WI38 (cell line): ENCODE measurements around the gene SH3GLB1.

Experiments
- H3K4me3 ChIP-seq: 2 replicates; pipeline ENCODE4 v1.5.1; 2011; ENCODE audit warnings: low read depth, mild to moderate bottlenecking, control low read depth, low read length
- CTCF ChIP-seq: IDR thresholded peaks from 2 replicates; pipeline ENCODE4 v1.5.1; 2012; ENCODE audit warnings: low read depth, mild to moderate bottlenecking, control low read depth, low read length

SH3GLB1 gene

DNA sequence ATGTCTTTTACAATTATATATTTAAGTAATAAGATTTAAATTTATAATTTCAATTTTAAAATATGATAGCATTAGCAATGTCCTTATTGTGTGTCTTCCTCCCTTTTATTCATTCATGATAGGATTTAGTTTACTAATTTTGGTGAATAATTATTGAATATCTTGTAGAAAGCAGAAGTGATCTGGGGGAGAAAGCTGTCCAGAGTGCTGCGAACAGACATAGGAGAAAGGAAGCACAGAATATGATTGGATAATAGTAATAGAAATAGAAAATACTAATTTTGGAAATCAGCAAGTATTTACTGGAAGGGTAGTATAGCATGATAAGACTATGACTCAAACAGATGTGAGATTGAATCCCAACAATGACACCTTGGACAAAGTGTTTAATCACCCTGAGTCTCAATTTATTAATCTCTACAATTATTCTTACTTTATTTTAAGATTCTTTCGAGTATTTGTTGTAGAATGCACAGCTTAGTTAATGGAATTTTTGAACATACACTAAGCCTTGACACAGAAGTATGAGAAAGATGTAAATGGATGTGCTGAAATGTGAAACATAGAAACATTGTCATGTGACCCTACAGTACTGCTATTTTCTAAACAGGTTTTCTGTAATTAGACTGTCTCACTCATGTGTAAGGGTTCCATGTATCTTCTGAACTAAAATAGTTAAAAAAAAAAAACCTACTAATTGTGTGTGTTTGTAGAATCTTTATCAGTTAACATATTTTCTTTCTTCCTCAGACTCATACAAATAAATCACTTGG, 7.9 kb downstream of the SH3GLB1 start:
- no peak for TF ChIP-seq CTCF

DNA sequence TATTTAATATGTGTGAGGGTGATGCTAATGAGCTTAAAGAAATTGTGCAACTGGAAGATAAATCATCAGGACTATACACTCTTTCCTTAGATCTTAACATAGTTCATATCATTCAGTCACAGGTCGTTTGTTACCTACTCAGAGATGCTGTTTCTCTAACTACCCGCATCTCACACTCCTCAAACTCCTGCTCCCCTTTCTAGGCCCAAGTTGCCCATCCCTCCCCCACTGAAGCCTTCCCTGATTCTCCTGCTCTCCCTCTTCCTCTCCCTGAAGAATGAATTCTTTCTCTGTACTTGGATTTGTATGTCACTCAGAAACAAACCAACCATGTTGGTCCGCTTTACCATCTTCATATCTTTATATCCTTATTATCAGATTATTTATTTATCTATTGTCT, 9.1 kb downstream of the SH3GLB1 start:
- H3K4me3 ChIP-seq = no peak overlapping the region
- no peak for TF ChIP-seq CTCF

More for the DNA sequence above, 7.9 kb downstream of the SH3GLB1 start:
- H3K4me3 ChIP-seq = no peak overlapping the region

- TF ChIP-seq CTCF = no peak
- no peak overlapping the region for H3K4me3 ChIP-seq
These were observed 9.8 kb downstream of the SH3GLB1 start for GRCh38 chr1:86714159-86714558.

DNA sequence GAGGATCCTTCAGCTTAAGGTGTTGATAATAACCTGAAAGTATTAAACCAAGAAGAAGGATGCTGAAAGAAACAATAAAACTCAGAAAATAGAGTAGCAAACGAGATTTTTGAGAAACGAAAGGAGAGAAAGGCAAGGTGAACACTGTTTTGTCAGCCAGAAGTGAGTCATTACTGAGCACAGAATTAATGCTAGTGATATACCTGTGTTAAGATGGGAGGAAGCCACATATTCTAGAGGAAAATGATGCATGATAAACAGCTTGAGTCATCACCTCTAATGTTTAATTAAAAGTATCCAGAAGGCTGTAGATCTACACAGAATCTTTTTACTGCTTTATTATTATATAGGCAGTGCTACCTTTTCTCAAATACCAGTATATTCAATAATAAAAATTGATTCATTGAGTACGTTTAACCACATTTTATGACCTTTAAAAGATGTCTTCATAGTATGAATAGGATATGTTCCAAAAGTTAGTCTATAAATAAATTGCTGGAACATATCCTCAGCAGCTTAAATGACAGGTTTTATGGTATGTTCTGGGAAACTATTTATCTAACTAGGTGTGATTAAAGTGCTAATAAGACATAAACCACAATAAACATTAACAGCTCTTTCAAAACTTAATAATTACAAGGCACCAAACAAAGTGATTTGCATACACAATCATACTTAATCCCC, 10.3 kb downstream of the SH3GLB1 start:
- no peak overlapping the region for H3K4me3 ChIP-seq
- no peak for TF ChIP-seq CTCF

GRCh38 chr1:86718786-86719185, 14.4 kb downstream of the SH3GLB1 start:
- no peak overlapping the region for H3K4me3 ChIP-seq
- no peak for TF ChIP-seq CTCF

DNA sequence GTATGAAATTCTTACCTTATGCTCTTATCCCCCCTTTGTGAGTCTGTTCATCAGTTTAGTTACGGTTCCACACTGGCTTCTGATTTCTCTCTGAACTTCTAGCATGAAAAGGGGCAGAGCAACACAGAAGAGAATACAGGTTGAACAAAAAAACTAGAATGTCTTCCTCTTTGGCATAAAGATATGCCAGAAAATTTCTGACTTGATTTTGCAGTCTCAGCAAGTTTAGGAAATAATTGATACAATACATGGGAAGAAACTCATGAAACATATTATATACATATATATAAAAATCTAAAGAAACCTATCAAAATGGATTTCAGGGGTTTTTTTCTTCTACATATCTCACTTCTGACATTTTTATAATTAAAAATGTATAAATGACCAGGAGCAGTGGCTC, 27.0 kb downstream of the SH3GLB1 start:
- no peak for TF ChIP-seq CTCF
- no peak overlapping the region for H3K4me3 ChIP-seq

GRCh38 chr1:86733340-86733739, 29.0 kb downstream of the SH3GLB1 start:
- TF ChIP-seq CTCF = no peak
- no peak overlapping the region for H3K4me3 ChIP-seq
